CD8-positive, alpha-beta memory T cell (primary cell): ENCODE measurements around the gene EHMT2. TPM values are rescaled to one million over a fixed set of nuclear protein-coding genes. Genes with fewer than 3 reads are reported as not detected.
"Not testable (repeated sequence)": the region's sequence is repeated elsewhere in the genome, so short reads cannot be mapped to it uniquely, and the experiment has no call there.

ENCODE experiments used
- CTCF ChIA-PET: fragments of 350-600 bp; sonication (Branson Sonifier 250); formaldehyde crosslinking; loops from one replicate; lab custom pipeline; 2021; ENCODE audit warnings: antibody characterized with exemption; lab: Charles Lee
- POLR2A ChIA-PET: fragments of 350-600 bp; sonication (Branson Sonifier 250); formaldehyde crosslinking; loops from one replicate; lab custom pipeline; 2021; ENCODE audit warnings: antibody characterized with exemption; lab: Charles Lee
- DNase-seq, 5 donors: peaks; one replicate each; pipeline versions ENCODE4 v3.0.0 to v3.0.0-alpha.2; 2020 to 2022; ENCODE audit warnings: mixed read lengths in 1 of 5
- H3K27ac ChIP-seq: one replicate; pipeline ENCODE4 v1.7.0; 2013; ENCODE audit warnings: low read depth, mild to moderate bottlenecking, low read length, moderate library complexity
- H3K27me3 ChIP-seq: 2 replicates; pipeline ENCODE4 v1.7.0; 2013; ENCODE audit warnings: low read length, mild to moderate bottlenecking; ENCODE audit not compliant: insufficient read depth, poor library complexity, severe bottlenecking
- H3K36me3 ChIP-seq: 2 replicates; pipeline ENCODE4 v1.7.0; 2013; ENCODE audit warnings: mild to moderate bottlenecking, low read length, moderate library complexity; ENCODE audit not compliant: insufficient read depth
- H3K4me1 ChIP-seq: 2 replicates; pipeline ENCODE4 v1.7.0; 2013; ENCODE audit warnings: mild to moderate bottlenecking, low read length, moderate library complexity; ENCODE audit not compliant: insufficient read depth
- H3K4me3 ChIP-seq: 2 replicates; pipeline ENCODE4 v1.7.0; 2013; ENCODE audit warnings: mild to moderate bottlenecking, low read length
- H3K9me3 ChIP-seq: 2 replicates; pipeline ENCODE4 v1.7.0; 2013; ENCODE audit warnings: mild to moderate bottlenecking, low read length
- H3K27ac Mint-ChIP-seq, 8 donors: one replicate each; pipeline ENCODE4 v1.8.0; 2020 to 2021; ENCODE audit warnings: mixed read lengths in 8 of 8, mild to moderate bottlenecking in 6 of 8, inconsistent platforms in 3 of 8, moderate library complexity in 3 of 8
- H3K27me3 Mint-ChIP-seq, 2 donors: one replicate each; pipeline ENCODE4 v1.8.0; 2020 to 2021; ENCODE audit warnings: mixed read lengths in 2 of 2, mild to moderate bottlenecking in 1 of 2, moderate library complexity in 1 of 2
- H3K36me3 Mint-ChIP-seq, 3 donors: one replicate each; pipeline ENCODE4 v1.8.0; 2020 to 2021; ENCODE audit warnings: mixed read lengths in 3 of 3, inconsistent platforms in 1 of 3, mild to moderate bottlenecking in 1 of 3
- H3K4me1 Mint-ChIP-seq, 3 donors: one replicate each; pipeline ENCODE4 v1.8.0; 2020 to 2021; ENCODE audit warnings: mixed read lengths in 3 of 3, inconsistent platforms in 1 of 3, mild to moderate bottlenecking in 1 of 3
- H3K4me3 Mint-ChIP-seq, 7 donors: one replicate each; pipeline ENCODE4 v1.8.0; 2020 to 2021; ENCODE audit warnings: mixed read lengths in 7 of 7, mild to moderate bottlenecking in 6 of 7, moderate library complexity in 4 of 7, inconsistent platforms in 2 of 7
- H3K9me3 Mint-ChIP-seq, 5 donors: one replicate each; pipeline ENCODE4 v1.8.0; 2020 to 2022; ENCODE audit warnings: mixed read lengths in 5 of 5, mild to moderate bottlenecking in 3 of 5, moderate library complexity in 2 of 5, inconsistent platforms in 1 of 5
- polyA plus RNA-seq: library from polyadenylated mRNA; unstranded; fragments of 300-500 nt; fragmentation: Illumina TruSeq; gene quantifications from one replicate; pipeline ENCODE4 v1.2.3, GENCODE V29; 2021
- total RNA-seq, 2 experiments: library from RNA; stranded (reverse); gene quantifications; one replicate each; pipeline ENCODE4 v1.2.3, GENCODE V29; 2021

EHMT2 gene
- total and polyA plus RNA-seq, 3 experiments from 2014 or later = 51.6 to 72.4 (median 71.6) TPM

GRCh38 chr6:31935823-31936222 is 38.3 kb upstream of the EHMT2 start:
- Mint-ChIP-seq H3K36me3 (no peaks in the 10 kb centered on the region), H3K4me1 (no peaks in the 10 kb centered on the region), H3K4me3 (no peak overlapping the region), H3K27ac (peak overlapping the region in 1 of 8 donors; percentile 24), H3K27me3 (peaks cover 6 to 14% of the 10 kb centered on the region in 2 donors), H3K9me3 (no peaks in the 10 kb centered on the region)
- Histone ChIP-seq H3K9me3 (no peaks in the 10 kb centered on the region), H3K4me1 (no peaks in the 10 kb centered on the region), H3K4me3 (no peak overlapping the region), H3K27me3 (peaks cover 4% of the 10 kb centered on the region), H3K27ac (no peak overlapping the region), H3K36me3 (no peaks in the 10 kb centered on the region)
- POLR2A ChIA-PET = no interaction called here
- DNase-seq = no peak
- CTCF ChIA-PET = no interaction called here

GRCh38 chr6:31935021-31935420 is 37.5 kb upstream of the EHMT2 start:
- DNase-seq = no peak
- Histone ChIP-seq H3K4me1 (no peaks in the 10 kb centered on the region), H3K4me3 (no peak overlapping the region), H3K27ac (no peak overlapping the region), H3K27me3 (peaks cover 4% of the 10 kb centered on the region), H3K9me3 (no peaks in the 10 kb centered on the region), H3K36me3 (no peaks in the 10 kb centered on the region)
- ChIA-PET POLR2A (no interaction called here), CTCF (no interaction called here)
- H3K27ac Mint-ChIP-seq = no peak overlapping the region
- peaks cover 4 to 7% of the 10 kb centered on the region in 2 donors for H3K27me3 Mint-ChIP-seq
- H3K4me1 Mint-ChIP-seq = no peaks in the 10 kb centered on the region
- no peak overlapping the region for H3K4me3 Mint-ChIP-seq
- H3K9me3 Mint-ChIP-seq = no peaks in the 10 kb centered on the region
- no peaks in the 10 kb centered on the region for H3K36me3 Mint-ChIP-seq

GRCh38 chr6:31933537-31933936 is 36.0 kb upstream of the EHMT2 start:
- Mint-ChIP-seq H3K27ac (peak overlapping the region in 1 of 8 donors; percentile 32), H3K36me3 (no peaks in the 10 kb centered on the region), H3K9me3 (no peaks in the 10 kb centered on the region), H3K4me3 (no peak overlapping the region), H3K27me3 (peaks cover 3 to 11% of the 10 kb centered on the region in 2 donors), H3K4me1 (no peaks in the 10 kb centered on the region)
- Histone ChIP-seq H3K27ac (no peak overlapping the region), H3K4me3 (no peak overlapping the region), H3K36me3 (no peaks in the 10 kb centered on the region), H3K9me3 (no peaks in the 10 kb centered on the region), H3K27me3 (peaks cover 4% of the 10 kb centered on the region), H3K4me1 (no peaks in the 10 kb centered on the region)
- ChIA-PET CTCF (no interaction called here), POLR2A (no interaction called here)
- DNase-seq = no peak

GRCh38 chr6:31932137-31932536 is 34.6 kb upstream of the EHMT2 start:
- H3K4me3 ChIP-seq, H3K27me3 ChIP-seq, H3K27ac ChIP-seq, POLR2A ChIA-PET, H3K4me1 Mint-ChIP-seq, H3K36me3 Mint-ChIP-seq, H3K4me3 Mint-ChIP-seq, H3K36me3 ChIP-seq, H3K9me3 Mint-ChIP-seq, CTCF ChIA-PET, H3K9me3 ChIP-seq, DNase-seq, H3K27ac Mint-ChIP-seq, H3K4me1 ChIP-seq: not testable (repeated sequence)
- H3K27me3 Mint-ChIP-seq = peaks cover 3 to 12% of the 10 kb centered on the region in 2 donors

- H3K27me3 Mint-ChIP-seq = peaks cover 3 to 12% of the 10 kb centered on the region in 2 donors
- H3K36me3 ChIP-seq = no peaks in the 10 kb centered on the region
- no peaks in the 10 kb centered on the region for H3K9me3 ChIP-seq
- no peaks in the 10 kb centered on the region for H3K4me1 Mint-ChIP-seq
- ChIA-PET POLR2A (no interaction called here), CTCF (no interaction called here)
- no peak for DNase-seq
- H3K27me3 ChIP-seq = peaks cover 4% of the 10 kb centered on the region
- H3K36me3 Mint-ChIP-seq = no peaks in the 10 kb centered on the region
- H3K27ac ChIP-seq = no peak overlapping the region
- no peaks in the 10 kb centered on the region for H3K9me3 Mint-ChIP-seq
- no peaks in the 10 kb centered on the region for H3K4me1 ChIP-seq
- H3K4me3 Mint-ChIP-seq = no peak overlapping the region
- H3K27ac Mint-ChIP-seq = no peak overlapping the region
- H3K4me3 ChIP-seq = no peak overlapping the region
Observed at GRCh38 chr6:31930962-31931361, 33.5 kb upstream of the EHMT2 start.

GRCh38 chr6:31928672-31928939 is 31.1 kb upstream of the EHMT2 start:
- ChIA-PET POLR2A (no interaction called here), CTCF (no interaction called here)
- Mint-ChIP-seq H3K27me3 (peaks cover 0 to 10% of the 10 kb centered on the region in 2 donors), H3K36me3 (no peaks in the 10 kb centered on the region), H3K9me3 (no peaks in the 10 kb centered on the region), H3K4me3 (no peak overlapping the region), H3K4me1 (no peaks in the 10 kb centered on the region), H3K27ac (peak overlapping the region in 1 of 8 donors; percentile 85)
- no peak for DNase-seq
- H3K27ac ChIP-seq = no peak overlapping the region
- H3K4me1 ChIP-seq = no peaks in the 10 kb centered on the region
- peaks cover 2% of the 10 kb centered on the region for H3K27me3 ChIP-seq
- no peaks in the 10 kb centered on the region for H3K36me3 ChIP-seq
- no peak overlapping the region for H3K4me3 ChIP-seq
- H3K9me3 ChIP-seq = no peaks in the 10 kb centered on the region

GRCh38 chr6:31927863-31928671 is 30.6 kb upstream of the EHMT2 start:
- H3K36me3 Mint-ChIP-seq = no peaks in the 10 kb centered on the region
- no peak for DNase-seq
- Histone ChIP-seq H3K9me3 (no peaks in the 10 kb centered on the region), H3K27ac (no peak overlapping the region), H3K27me3 (no peaks in the 10 kb centered on the region), H3K4me3 (no peak overlapping the region), H3K36me3 (no peaks in the 10 kb centered on the region), H3K4me1 (no peaks in the 10 kb centered on the region)
- H3K4me1 Mint-ChIP-seq = no peaks in the 10 kb centered on the region
- peaks cover 0 to 10% of the 10 kb centered on the region in 2 donors for H3K27me3 Mint-ChIP-seq
- H3K4me3 Mint-ChIP-seq = no peak overlapping the region
- H3K9me3 Mint-ChIP-seq = no peaks in the 10 kb centered on the region
- H3K27ac Mint-ChIP-seq = peak overlapping the region in 1 of 8 donors; percentile 85
- ChIA-PET CTCF (no interaction called here), POLR2A (no interaction called here)

- no peaks in the 10 kb centered on the region for H3K4me1 ChIP-seq
- no peaks in the 10 kb centered on the region for H3K36me3 ChIP-seq
- peaks cover 0 to 10% of the 10 kb centered on the region in 2 donors for H3K27me3 Mint-ChIP-seq
- H3K4me3 ChIP-seq = no peak within 1 kb of the TSS
- peak within 1 kb of the TSS in 1 of 8 donors; percentile 85 for H3K27ac Mint-ChIP-seq
- no peaks in the 10 kb centered on the region for H3K36me3 Mint-ChIP-seq
- ChIA-PET CTCF (no interaction called here), POLR2A (no interaction called here)
- no peak within 1 kb of the TSS for H3K27ac ChIP-seq
- no peaks in the 10 kb centered on the region for H3K4me1 Mint-ChIP-seq
- no peaks in the 10 kb centered on the region for H3K9me3 Mint-ChIP-seq
- no peaks in the 10 kb centered on the region for H3K9me3 ChIP-seq
- no peak within 1 kb of the TSS for H3K4me3 Mint-ChIP-seq
- no peak for DNase-seq
- no peaks in the 10 kb centered on the region for H3K27me3 ChIP-seq
Observed at GRCh38 chr6:31927242-31927862, 29.9 kb upstream of the EHMT2 start, which contains the start of gene C2. Gene C2, plus strand, starts transcription at chr6:31927717. Its CDS starts 36 bp downstream, at chr6:31927753.
